ENCODE results near the gene CILP2.

CILP2 gene

GRCh38 chr19:19530889-19531288 is 7.2 kb upstream of the CILP2 start:
- TF ChIP-seq ZFX (IDR thresholded peaks at IDR 0.05; ENCODE audit: borderline replicate concordance) = no peak
- TF ChIP-seq, protein P1, sequence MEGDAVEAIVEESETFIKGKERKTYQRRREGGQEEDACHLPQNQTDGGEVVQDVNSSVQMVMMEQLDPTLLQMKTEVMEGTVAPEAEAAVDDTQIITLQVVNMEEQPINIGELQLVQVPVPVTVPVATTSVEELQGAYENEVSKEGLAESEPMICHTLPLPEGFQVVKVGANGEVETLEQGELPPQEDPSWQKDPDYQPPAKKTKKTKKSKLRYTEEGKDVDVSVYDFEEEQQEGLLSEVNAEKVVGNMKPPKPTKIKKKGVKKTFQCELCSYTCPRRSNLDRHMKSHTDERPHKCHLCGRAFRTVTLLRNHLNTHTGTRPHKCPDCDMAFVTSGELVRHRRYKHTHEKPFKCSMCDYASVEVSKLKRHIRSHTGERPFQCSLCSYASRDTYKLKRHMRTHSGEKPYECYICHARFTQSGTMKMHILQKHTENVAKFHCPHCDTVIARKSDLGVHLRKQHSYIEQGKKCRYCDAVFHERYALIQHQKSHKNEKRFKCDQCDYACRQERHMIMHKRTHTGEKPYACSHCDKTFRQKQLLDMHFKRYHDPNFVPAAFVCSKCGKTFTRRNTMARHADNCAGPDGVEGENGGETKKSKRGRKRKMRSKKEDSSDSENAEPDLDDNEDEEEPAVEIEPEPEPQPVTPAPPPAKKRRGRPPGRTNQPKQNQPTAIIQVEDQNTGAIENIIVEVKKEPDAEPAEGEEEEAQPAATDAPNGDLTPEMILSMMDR (IDR thresholded peaks at IDR 0.05) = no peak
- no peak overlapping the region for H3K27ac ChIP-seq

DNA sequence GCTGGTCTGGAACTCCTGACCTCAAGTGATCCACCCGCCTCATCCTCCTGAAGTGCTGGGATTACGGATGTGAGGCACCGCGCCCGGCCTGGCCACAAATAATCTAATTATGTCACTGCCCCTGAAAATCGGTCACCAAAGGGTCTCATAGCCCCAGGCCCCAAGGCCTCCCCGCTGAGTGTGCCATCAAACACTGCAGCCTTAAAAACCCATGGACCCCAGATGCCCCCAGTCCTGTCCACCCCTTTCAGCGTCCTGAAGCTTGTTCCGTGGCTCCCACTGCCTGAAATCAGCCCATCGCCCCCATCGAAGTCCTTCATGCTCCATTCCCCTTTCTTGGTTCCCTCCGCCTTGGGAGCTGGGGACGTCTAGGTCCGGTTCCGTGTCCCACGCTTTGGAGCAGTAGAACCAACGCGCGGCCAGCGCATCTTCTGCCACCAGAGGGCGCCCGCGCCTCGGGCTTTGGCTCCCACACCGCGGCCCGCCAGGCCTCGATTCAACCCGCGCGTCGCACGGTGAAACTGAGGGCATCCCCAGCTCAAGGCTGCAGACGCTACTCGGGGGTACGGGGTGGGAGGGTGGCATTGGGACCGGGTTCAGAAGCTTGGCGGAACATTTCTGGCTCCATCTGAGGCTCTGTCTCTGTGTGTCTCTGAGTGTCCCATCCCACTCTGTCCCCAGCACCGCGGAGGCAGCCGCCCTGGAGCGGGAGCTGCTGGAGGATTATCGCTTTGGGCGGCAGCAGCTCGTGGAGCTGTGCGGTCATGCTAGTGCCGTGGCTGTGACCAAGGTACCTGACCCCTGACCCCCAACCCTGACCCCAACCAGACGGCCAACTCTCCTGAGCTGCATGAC is 5.9 kb upstream of the CILP2 start:
- no peak overlapping the region for H3K27ac ChIP-seq
- TF ChIP-seq ZFX (IDR thresholded peaks at IDR 0.05; ENCODE audit: borderline replicate concordance) = no peak
- TF ChIP-seq, protein P1 (IDR thresholded peaks at IDR 0.05) = peak; percentile 97

DNA sequence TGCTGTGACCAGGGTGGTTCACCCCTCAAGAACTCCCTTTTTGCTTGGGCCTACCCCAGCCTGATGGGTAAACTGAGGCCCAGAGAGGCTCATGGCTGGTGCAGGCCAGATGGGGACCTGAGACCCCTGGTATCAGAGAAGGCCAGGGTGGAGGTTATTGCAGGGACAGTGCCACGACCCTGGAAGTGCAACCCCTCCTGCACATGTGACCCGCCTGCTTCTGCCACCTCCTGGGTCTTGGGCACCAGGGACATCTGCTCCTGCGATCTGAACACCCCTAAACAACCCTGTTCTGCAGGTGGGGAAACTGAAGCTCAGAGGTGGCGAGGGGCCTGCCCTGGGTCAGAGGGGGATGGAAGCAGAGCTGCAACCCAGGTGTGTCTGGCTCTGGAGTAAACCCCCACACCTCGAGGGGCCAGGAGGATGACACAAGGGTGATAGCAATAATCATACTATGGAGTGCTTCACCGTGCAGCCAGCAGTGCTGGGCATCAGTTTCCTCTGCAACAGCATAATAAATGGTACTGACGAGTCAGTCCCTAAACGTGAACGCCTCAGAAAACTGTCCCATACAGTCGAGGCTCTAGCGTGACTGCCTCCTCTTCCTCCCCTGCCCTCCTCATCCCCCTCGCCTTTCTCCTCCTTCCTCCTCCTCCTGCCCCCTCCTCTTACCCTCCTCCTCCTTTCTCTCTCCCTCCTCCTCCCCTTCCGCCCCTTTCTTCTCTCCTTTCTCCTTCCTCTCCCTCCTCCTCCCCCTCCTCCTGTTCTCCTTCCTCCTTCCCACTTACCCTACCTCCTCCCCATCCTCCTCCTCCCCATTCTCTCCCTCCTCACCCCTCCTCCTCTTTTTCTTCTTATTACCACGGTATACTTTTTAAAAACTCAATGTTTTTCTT is 5.0 kb upstream of the CILP2 start:
- TF ChIP-seq, protein P1 (IDR thresholded peaks at IDR 0.05) = no peak
- TF ChIP-seq ZFX (IDR thresholded peaks at IDR 0.05; ENCODE audit: borderline replicate concordance) = no peak
- H3K27ac ChIP-seq = 0 out of 2 replicates have a peak overlapping the region, but pooled peaks have one; percentile 29

DNA sequence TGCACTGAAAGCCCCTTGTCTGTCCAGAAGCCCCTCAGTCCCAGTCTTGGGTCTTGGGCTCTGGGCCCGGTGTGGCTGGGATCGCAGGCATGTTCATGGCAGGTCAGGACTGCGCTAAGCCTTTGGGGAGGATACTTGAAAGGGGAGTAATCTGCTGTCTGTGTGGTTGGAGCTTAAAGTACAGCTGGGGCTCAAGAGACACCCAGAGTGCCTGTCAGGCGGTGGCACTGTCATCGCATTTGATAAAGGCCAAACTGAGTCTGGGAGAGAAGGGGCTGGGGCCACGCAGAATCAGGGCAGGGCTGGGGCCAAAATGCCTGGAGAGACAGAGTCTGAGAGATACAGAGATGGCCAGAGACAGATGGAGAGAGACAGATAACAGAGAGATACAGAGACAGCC is 4.2 kb upstream of the CILP2 start:
- 0 out of 2 replicates have a peak overlapping the region, but pooled peaks have one; percentile 29 for H3K27ac ChIP-seq
- TF ChIP-seq, protein P1 (IDR thresholded peaks at IDR 0.05) = no peak
- TF ChIP-seq ZFX (IDR thresholded peaks at IDR 0.05; ENCODE audit: borderline replicate concordance) = no peak

DNA sequence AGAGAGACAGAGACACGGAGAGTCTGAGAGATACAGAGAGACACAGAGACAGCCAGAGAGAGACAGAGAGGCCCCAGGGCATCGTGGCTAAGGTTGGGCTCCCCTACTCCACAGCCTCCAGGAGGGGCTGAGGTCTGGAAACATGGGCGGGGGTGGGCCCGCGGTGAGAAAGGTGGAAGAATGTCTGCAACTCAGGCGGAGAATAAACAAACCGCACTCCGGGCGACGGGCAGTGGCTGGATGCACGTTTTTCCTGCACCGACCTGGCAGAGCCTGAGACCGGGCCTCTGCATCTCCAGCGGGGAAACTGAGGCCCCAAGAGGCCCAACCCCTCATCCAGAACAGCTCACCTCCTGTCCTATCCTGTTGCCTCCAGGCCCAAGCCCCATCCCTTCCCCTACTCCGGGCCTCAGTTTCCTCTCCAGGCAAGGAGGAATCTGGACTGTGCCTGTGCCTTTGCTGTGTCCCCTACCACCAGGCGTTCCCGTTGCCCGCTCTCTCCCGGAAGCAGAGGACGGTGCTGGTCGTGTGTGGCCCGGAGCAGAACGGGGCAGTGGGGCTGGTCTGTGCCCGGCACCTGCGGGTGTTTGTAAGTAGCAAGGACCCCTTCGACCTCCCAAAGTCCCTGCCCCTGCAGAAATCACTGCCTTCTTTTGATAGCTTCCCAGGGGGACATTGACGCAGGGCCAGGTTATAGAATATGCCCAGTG is 3.4 kb upstream of the CILP2 start:
- no peak for TF ChIP-seq ZFX (IDR thresholded peaks at IDR 0.05; ENCODE audit: borderline replicate concordance)
- TF ChIP-seq, protein P1 (IDR thresholded peaks at IDR 0.05) = no peak
- no peak overlapping the region for H3K27ac ChIP-seq

DNA sequence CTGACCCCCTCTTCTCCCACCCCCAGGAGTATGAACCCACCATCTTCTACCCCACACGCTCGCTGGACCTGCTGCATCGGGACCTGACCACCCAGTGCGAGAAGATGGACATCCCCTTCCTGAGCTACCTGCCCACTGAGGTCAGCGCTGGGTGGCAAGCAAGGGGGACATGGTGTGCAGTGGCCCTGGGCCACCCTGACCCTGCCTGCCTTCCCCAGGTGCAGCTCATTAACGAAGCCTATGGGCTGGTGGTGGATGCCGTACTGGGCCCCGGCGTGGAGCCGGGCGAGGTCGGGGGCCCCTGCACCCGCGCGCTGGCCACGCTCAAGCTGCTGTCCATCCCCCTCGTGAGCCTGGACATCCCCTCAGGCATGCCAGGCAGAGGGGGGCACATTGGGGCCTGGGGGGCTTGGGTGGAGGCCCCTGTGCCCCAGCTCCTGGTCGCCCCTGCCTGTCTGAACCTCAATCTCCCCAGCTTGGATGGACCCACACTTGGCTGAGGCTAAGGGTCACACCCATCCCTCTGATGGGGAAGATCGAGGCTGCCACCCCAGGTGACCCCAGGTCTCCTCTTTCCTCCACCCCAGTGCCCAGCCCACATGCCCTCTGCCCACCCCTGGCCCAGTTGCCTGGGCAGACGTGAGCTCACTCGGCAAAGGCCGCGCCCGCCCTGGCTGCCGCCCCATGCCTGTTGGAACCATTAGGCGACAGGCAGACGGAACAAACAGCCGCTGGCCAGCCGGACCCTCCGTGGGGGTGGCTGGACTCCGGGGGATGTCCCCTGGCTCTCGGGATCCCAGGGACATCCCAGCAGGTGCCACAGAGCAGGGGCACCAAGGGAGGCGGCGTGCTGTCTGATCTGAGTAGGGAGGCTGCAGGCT is 2.5 kb upstream of the CILP2 start:
- TF ChIP-seq, protein P1 (IDR thresholded peaks at IDR 0.05) = no peak
- H3K27ac ChIP-seq = no peak overlapping the region

All from 22Rv1 (cell line).